Measurements from ENCODE around the gene AUTS2. TPM values are rescaled to one million over a fixed set of nuclear protein-coding genes. Genes with fewer than 3 reads are reported as not detected.

AUTS2 gene
- total RNA-seq, 1 donor from 2014 or later = 125 TPM

DNA sequence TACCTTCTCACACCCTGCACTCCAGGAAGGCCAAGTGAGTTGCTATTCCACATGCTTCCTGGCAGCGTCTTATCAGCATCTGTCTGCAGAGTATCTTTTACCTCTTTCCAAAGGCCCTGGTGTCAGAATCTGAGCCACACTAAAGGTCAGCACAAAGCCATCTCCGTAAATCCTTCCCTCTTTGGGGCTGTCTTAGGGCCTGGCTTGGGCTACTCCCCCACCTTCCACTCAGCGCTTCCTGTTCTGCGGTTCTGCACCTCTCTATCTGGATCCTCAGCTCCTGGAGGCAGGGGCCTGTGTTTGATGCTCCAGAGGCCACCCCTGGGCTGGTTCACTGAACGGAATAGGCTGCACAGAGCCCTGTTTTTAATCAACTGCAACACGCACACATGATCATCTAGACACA lies 1198.8 kb downstream of the AUTS2 start:
- peaks cover 20% of the 10 kb centered on the region for H3K9me3 Mint-ChIP-seq (ENCODE audit: low read depth)
- H3K27me3 Mint-ChIP-seq = peaks cover 3% of the 10 kb centered on the region
- no peak overlapping the region for H3K27ac Mint-ChIP-seq
- H3K4me3 Mint-ChIP-seq (ENCODE audit: low read depth) = no peak overlapping the region
- H3K4me1 Mint-ChIP-seq (ENCODE audit: low read depth) = no peaks in the 10 kb centered on the region
- DNase-seq (ENCODE audit: low spot score, unreplicated experiment) = no peak
- TF ChIP-seq CTCF (IDR thresholded peaks at IDR 0.05; ENCODE audit: unreplicated experiment) = no peak
- peaks cover 26% of the 10 kb centered on the region for H3K36me3 Mint-ChIP-seq (ENCODE audit: insufficient read depth)

DNA sequence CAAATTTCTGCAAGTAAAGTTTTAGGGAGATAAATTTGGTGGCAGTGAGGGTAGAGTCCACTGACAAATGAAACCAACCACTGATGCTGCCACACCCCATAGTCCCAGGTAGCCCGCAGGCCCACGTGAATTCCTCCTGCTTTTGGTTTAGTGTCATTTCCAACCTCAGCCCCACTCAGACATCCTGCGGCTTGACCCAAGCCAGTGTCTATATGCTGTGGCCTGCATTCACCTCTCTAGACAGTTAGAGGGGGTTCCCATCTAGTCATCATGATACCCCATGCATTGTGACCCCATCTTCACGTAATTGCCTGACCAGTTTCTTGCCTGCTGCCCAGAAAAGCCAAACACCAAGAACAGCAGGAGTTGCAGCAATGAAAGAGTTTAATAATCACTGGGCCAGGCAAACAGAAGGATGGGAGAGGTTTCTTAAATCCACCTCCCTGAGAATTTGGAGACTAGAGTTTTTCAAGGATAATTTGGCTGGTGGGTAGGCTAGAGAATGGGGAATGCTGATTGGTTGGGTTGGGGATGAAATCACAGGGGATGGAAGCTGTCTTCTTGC lies 1201.6 kb downstream of the AUTS2 start:
- no peak for TF ChIP-seq CTCF (IDR thresholded peaks at IDR 0.05; ENCODE audit: unreplicated experiment)
- H3K27me3 Mint-ChIP-seq = peaks cover 11% of the 10 kb centered on the region
- H3K4me3 Mint-ChIP-seq (ENCODE audit: low read depth) = no peak overlapping the region
- H3K36me3 Mint-ChIP-seq (ENCODE audit: insufficient read depth) = peaks cover 20% of the 10 kb centered on the region
- DNase-seq (ENCODE audit: low spot score, unreplicated experiment) = no peak
- peaks cover 28% of the 10 kb centered on the region for H3K9me3 Mint-ChIP-seq (ENCODE audit: low read depth)
- H3K4me1 Mint-ChIP-seq (ENCODE audit: low read depth) = no peaks in the 10 kb centered on the region
- no peak overlapping the region for H3K27ac Mint-ChIP-seq

DNA sequence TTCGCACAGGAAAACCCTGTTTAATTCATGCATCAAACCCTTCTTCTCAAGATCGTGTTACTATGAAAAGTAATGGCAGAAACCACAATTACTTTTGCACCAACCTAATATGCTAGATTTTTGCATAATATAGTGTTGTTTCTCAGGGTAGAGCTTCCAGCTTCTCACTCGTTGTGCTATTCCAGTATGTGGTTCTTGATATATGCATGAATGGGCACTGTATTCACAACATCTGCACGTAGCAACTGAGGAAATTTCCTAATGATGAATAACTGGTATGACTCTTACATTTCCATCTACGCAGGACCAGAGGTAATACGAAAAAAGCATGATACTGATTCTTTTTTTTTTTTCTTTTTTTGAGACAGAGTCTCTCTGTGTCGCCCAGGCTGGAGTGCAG lies 1207.1 kb downstream of the AUTS2 start:
- no peak overlapping the region for H3K4me3 Mint-ChIP-seq (ENCODE audit: low read depth)
- peaks cover 17% of the 10 kb centered on the region for H3K27me3 Mint-ChIP-seq
- no peak for TF ChIP-seq CTCF (IDR thresholded peaks at IDR 0.05; ENCODE audit: unreplicated experiment)
- no peak for DNase-seq (ENCODE audit: low spot score, unreplicated experiment)
- no peak overlapping the region for H3K27ac Mint-ChIP-seq
- no peaks in the 10 kb centered on the region for H3K4me1 Mint-ChIP-seq (ENCODE audit: low read depth)
- H3K9me3 Mint-ChIP-seq (ENCODE audit: low read depth) = peaks cover 19% of the 10 kb centered on the region
- H3K36me3 Mint-ChIP-seq (ENCODE audit: insufficient read depth) = peaks cover 10% of the 10 kb centered on the region

DNA sequence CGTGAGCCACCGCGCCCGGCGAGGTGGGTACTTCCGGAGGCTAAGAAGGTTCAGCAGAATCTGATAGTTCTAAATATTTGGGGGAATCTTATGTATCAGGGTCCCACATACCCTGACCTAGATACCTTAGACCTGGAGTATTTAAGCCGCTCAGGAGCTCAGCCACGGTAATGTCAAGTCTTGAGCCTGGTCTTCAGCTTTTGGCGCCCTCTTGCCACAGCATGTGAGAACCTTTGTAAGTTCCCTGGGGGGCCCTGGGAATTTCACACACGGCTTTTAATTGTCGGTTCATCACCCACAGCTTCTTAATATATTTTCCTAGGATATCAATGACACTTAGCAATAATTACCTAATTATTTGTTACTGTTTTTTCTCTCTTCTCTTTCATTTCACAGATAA lies 1209.4 kb downstream of the AUTS2 start:
- Mint-ChIP-seq H3K4me1 (ENCODE audit: low read depth) (peaks cover 7% of the 10 kb centered on the region), H3K4me3 (ENCODE audit: low read depth) (no peak overlapping the region), H3K9me3 (ENCODE audit: low read depth) (peaks cover 8% of the 10 kb centered on the region), H3K27ac (no peak overlapping the region), H3K36me3 (ENCODE audit: insufficient read depth) (peaks cover 3% of the 10 kb centered on the region), H3K27me3 (peaks cover 13% of the 10 kb centered on the region)
- no peak for DNase-seq (ENCODE audit: low spot score, unreplicated experiment)
- no peak for TF ChIP-seq CTCF (IDR thresholded peaks at IDR 0.05; ENCODE audit: unreplicated experiment)

GRCh38 chr7:70808876-70809275 lies 1210.6 kb downstream of the AUTS2 start:
- no peaks in the 10 kb centered on the region for H3K36me3 Mint-ChIP-seq (ENCODE audit: insufficient read depth)
- DNase-seq (ENCODE audit: low spot score, unreplicated experiment) = no peak
- H3K9me3 Mint-ChIP-seq (ENCODE audit: low read depth) = no peaks in the 10 kb centered on the region
- H3K27me3 Mint-ChIP-seq = peaks cover 8% of the 10 kb centered on the region
- TF ChIP-seq CTCF (IDR thresholded peaks at IDR 0.05; ENCODE audit: unreplicated experiment) = no peak
- H3K4me1 Mint-ChIP-seq (ENCODE audit: low read depth) = peaks cover 10% of the 10 kb centered on the region
- H3K4me3 Mint-ChIP-seq (ENCODE audit: low read depth) = no peak overlapping the region
- no peak overlapping the region for H3K27ac Mint-ChIP-seq
